ENCODE measurements around the gene ZNF507.

GRCh38 chr19:32416749-32417456 lies 71.5 kb downstream of the ZNF507 start:
- TF ChIP-seq, protein P1, sequence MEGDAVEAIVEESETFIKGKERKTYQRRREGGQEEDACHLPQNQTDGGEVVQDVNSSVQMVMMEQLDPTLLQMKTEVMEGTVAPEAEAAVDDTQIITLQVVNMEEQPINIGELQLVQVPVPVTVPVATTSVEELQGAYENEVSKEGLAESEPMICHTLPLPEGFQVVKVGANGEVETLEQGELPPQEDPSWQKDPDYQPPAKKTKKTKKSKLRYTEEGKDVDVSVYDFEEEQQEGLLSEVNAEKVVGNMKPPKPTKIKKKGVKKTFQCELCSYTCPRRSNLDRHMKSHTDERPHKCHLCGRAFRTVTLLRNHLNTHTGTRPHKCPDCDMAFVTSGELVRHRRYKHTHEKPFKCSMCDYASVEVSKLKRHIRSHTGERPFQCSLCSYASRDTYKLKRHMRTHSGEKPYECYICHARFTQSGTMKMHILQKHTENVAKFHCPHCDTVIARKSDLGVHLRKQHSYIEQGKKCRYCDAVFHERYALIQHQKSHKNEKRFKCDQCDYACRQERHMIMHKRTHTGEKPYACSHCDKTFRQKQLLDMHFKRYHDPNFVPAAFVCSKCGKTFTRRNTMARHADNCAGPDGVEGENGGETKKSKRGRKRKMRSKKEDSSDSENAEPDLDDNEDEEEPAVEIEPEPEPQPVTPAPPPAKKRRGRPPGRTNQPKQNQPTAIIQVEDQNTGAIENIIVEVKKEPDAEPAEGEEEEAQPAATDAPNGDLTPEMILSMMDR (IDR thresholded peaks at IDR 0.05; ENCODE audit: poor library complexity), result no peak
- TF ChIP-seq EZH2phosphoT487 (IDR thresholded peaks at IDR 0.05; ENCODE audit: low read depth, severe bottlenecking, unreplicated experiment), result no peak
